Hematopoietic multipotent progenitor cell (in vitro differentiated cells): Measurements from ENCODE around the gene XG. TPM values are rescaled to one million over a fixed set of nuclear protein-coding genes. Genes with fewer than 3 reads are reported as not detected.

Experiments
- DNase-seq, 3 donors: peaks; one replicate each; pipeline ENCODE4 v3.0.0-alpha.2; 2011 to 2015; ENCODE audit warnings: low read depth in 2 of 3, low spot score in 2 of 3
- total RNA-seq: library from RNA; depleted of rRNA; stranded (reverse); fragments of >200 nt; gene quantifications from one replicate; pipeline ENCODE4 v1.2.3, GENCODE V29; 2012

Gene XG
- total RNA-seq, 1 donor: under 0.01 TPM

- no peak for DNase-seq
Observed at GRCh38 chrX:2862404-2862803, 110.6 kb downstream of the XG start.

- DNase-seq: no peak
Observed at GRCh38 chrX:2863646-2864045, 111.8 kb downstream of the XG start.

Other genes with a start within 250 kb of the XG start
- 300 TPM for gene CD99, start 60.7 kb upstream of the XG start, total RNA-seq
- gene GYG2, start 76.9 kb downstream of the XG start, total RNA-seq: 1.6 TPM
- gene ARSD, start 177.3 kb downstream of the XG start, total RNA-seq: 69.7 TPM